IMR-90 (cell line): ENCODE measurements around the gene ZC3H4. TPM values are rescaled to one million over a fixed set of nuclear protein-coding genes. Genes with fewer than 3 reads are reported as not detected.
A peak's percentile ranks its signal among the peaks of the same experiment; 100 is the strongest.

Experiments used
- ATAC-seq: fragments of 200-7000 bp; cut with Tn5 transposase; 2 replicates; pipeline ENCODE4 v1.9.1; 2020; ENCODE audit warnings: low read depth, mild to moderate bottlenecking, moderate library complexity
- BruUV-seq: library from RNA; stranded (reverse); fragments of 400-500 nt; replicated peaks from 2 replicates; lab custom pipeline; 2021; lab: Mats Ljungman, UMichigan
- CTCF ChIA-PET: fragments of 300-600 bp; formaldehyde crosslinking; extraction: SDS; loops from one replicate; lab custom pipeline; 2021; ENCODE audit warnings: antibody characterized with exemption; lab: Yijun Ruan, JAX
- POLR2A ChIA-PET: fragments of 300-600 bp; sonication (Branson Sonifier 250); formaldehyde crosslinking; loops from one replicate; lab custom pipeline; 2022; ENCODE audit warnings: antibody characterized with exemption; ENCODE audit not compliant: unreplicated experiment; lab: Charles Lee
- DNase-seq: peaks from one replicate; pipeline ENCODE4 v3.0.0; 2013
- H2AFZ ChIP-seq: replicated peaks from 2 replicates; pipeline ENCODE3; 2013; ENCODE audit warnings: low read length, mild to moderate bottlenecking; ENCODE audit not compliant: poor library complexity
- H2AK5ac ChIP-seq: 2 replicates; pipeline ENCODE4 v1.6.1; 2013; ENCODE audit warnings: low read depth, low read length, inconsistent platforms
- H2AK9ac ChIP-seq: replicated peaks from 2 replicates; pipeline ENCODE3; 2013; ENCODE audit warnings: mild to moderate bottlenecking, low read depth, low read length, moderate library complexity; ENCODE audit not compliant: poor library complexity
- H2BK120ac ChIP-seq: 2 replicates; pipeline ENCODE4 v1.6.1; 2013; ENCODE audit warnings: low read depth, low read length, inconsistent platforms
- H2BK15ac ChIP-seq: 3 replicates; pipeline ENCODE4 v1.6.1; 2013; ENCODE audit warnings: low read depth, low read length, inconsistent platforms
- H2BK20ac ChIP-seq: 2 replicates; pipeline ENCODE4 v1.6.1; 2013; ENCODE audit warnings: low read depth, mild to moderate bottlenecking, inconsistent platforms, low read length, moderate library complexity
- H2BK5ac ChIP-seq: 2 replicates; pipeline ENCODE4 v1.6.1; 2013; ENCODE audit warnings: mild to moderate bottlenecking, low read depth, low read length, inconsistent platforms; ENCODE audit not compliant: poor library complexity, severe bottlenecking
- H3K14ac ChIP-seq: replicated peaks from 2 replicates; pipeline ENCODE4 v1.6.1; 2013; ENCODE audit warnings: low read depth, low read length, inconsistent platforms
- H3K18ac ChIP-seq: 2 replicates; pipeline ENCODE4 v1.6.1; 2013; ENCODE audit warnings: low read depth, low read length, control low read depth
- H3K23ac ChIP-seq: 2 replicates; pipeline ENCODE4 v1.6.1; 2013; ENCODE audit warnings: low read depth, low read length, inconsistent platforms
- H3K27ac ChIP-seq: 2 replicates; pipeline ENCODE4 v1.5.1; 2013; ENCODE audit warnings: mild to moderate bottlenecking, control low read depth, low read length; ENCODE audit not compliant: insufficient read depth
- H3K27me3 ChIP-seq: 2 replicates; pipeline ENCODE4 v1.6.1; 2013; ENCODE audit warnings: low read length; ENCODE audit not compliant: control insufficient read depth, insufficient read depth
- H3K36me3 ChIP-seq: 2 replicates; pipeline ENCODE4 v1.6.1; 2013; ENCODE audit warnings: low read length, mixed read lengths; ENCODE audit not compliant: control insufficient read depth, insufficient read depth
- H3K4ac ChIP-seq: 2 replicates; pipeline ENCODE4 v1.6.1; 2013; ENCODE audit warnings: low read depth, low read length, inconsistent platforms
- H3K4me1 ChIP-seq: 2 replicates; pipeline ENCODE4 v1.6.1; 2013; ENCODE audit warnings: low read length, mixed read lengths; ENCODE audit not compliant: control insufficient read depth, insufficient read depth
- H3K4me2 ChIP-seq: 2 replicates; pipeline ENCODE4 v1.6.1; 2013; ENCODE audit warnings: low read depth, mild to moderate bottlenecking, control low read depth, low read length, moderate library complexity
- H3K4me3 ChIP-seq: 2 replicates; pipeline ENCODE4 v1.5.1; 2013; ENCODE audit warnings: low read depth, mild to moderate bottlenecking, control low read depth, low read length, moderate library complexity; ENCODE audit not compliant: insufficient read depth
- H3K56ac ChIP-seq: 2 replicates; pipeline ENCODE4 v1.6.1; 2013; ENCODE audit warnings: low read length, inconsistent platforms; ENCODE audit not compliant: insufficient read depth; ENCODE audit errors: extremely low read depth
- H3K79me1 ChIP-seq, 2 experiments: 2 replicates each; pipeline ENCODE4 v1.6.1; 2013; ENCODE audit warnings: low read length in 2 of 2, inconsistent platforms in 1 of 2, low read depth in 1 of 2
- H3K9ac ChIP-seq: 2 replicates; pipeline ENCODE4 v1.6.1; 2013; ENCODE audit warnings: low read depth, low read length, control low read depth
- H3K9me1 ChIP-seq: 2 replicates; pipeline ENCODE4 v1.6.1; 2013; ENCODE audit warnings: low read length, inconsistent platforms; ENCODE audit not compliant: insufficient read depth
- H3K9me3 ChIP-seq: 2 replicates; pipeline ENCODE4 v1.6.1; 2013; ENCODE audit warnings: low read length; ENCODE audit not compliant: control insufficient read depth, insufficient read depth
- H4K20me1 ChIP-seq: 2 replicates; pipeline ENCODE4 v1.6.1; 2013; ENCODE audit warnings: low read length, inconsistent platforms; ENCODE audit not compliant: insufficient read depth
- H4K5ac ChIP-seq: 2 replicates; pipeline ENCODE4 v1.6.1; 2013; ENCODE audit warnings: mild to moderate bottlenecking, low read depth, low read length, control low read depth
- H4K8ac ChIP-seq, 2 experiments: 2 replicates each; pipeline ENCODE4 v1.6.1; 2013; ENCODE audit warnings: low read depth in 2 of 2, low read length in 2 of 2, control low read depth in 1 of 2, inconsistent platforms in 1 of 2
- H4K91ac ChIP-seq: 2 replicates; pipeline ENCODE4 v1.6.1; 2013; ENCODE audit warnings: low read depth, low read length, inconsistent platforms; ENCODE audit not compliant: insufficient read depth
- BHLHE40 ChIP-seq: fragments of 150-350 bp; IDR thresholded peaks from 2 replicates; pipeline ENCODE4 v1.6.1; 2016; ENCODE audit warnings: mild to moderate bottlenecking, low read depth, low read length
- CEBPB ChIP-seq: IDR thresholded peaks from 2 replicates; pipeline ENCODE4 v1.6.1; 2012; ENCODE audit warnings: low read depth, low read length, improper control_type of control experiment
- CHD1 ChIP-seq: IDR thresholded peaks from 2 replicates; pipeline ENCODE4 v1.6.1; 2012; ENCODE audit warnings: low read depth, low read length, improper control_type of control experiment
- CTCF ChIP-seq: conservative IDR thresholded peaks from 2 replicates; pipeline ENCODE4 v1.5.1; 2012; ENCODE audit warnings: mild to moderate bottlenecking, low read depth, low read length, improper control_type of control experiment
- ELK1 ChIP-seq: fragments of 150-350 bp; IDR thresholded peaks from 2 replicates; pipeline ENCODE4 v1.6.1; 2016; ENCODE audit warnings: low read depth, mild to moderate bottlenecking, low read length, moderate library complexity, borderline replicate concordance
- FOS ChIP-seq: fragments of 150-350 bp; IDR thresholded peaks from 2 replicates; pipeline ENCODE4 v1.6.1; 2016; ENCODE audit warnings: low read depth, low read length
- MAFK ChIP-seq: IDR thresholded peaks from 2 replicates; pipeline ENCODE4 v1.6.1; 2012; ENCODE audit warnings: low read depth, low read length, improper control_type of control experiment
- MAZ ChIP-seq: IDR thresholded peaks from 2 replicates; pipeline ENCODE4 v1.6.1; 2012; ENCODE audit warnings: low read depth, mild to moderate bottlenecking, low read length, improper control_type of control experiment, moderate library complexity, borderline replicate concordance
- MXI1 ChIP-seq: IDR thresholded peaks from 2 replicates; pipeline ENCODE4 v1.6.1; 2012; ENCODE audit warnings: low read depth, mild to moderate bottlenecking, low read length, moderate library complexity, borderline replicate concordance
- NFE2L2 ChIP-seq: fragments of 150-350 bp; IDR thresholded peaks from 2 replicates; pipeline ENCODE4 v1.6.1; 2016; ENCODE audit warnings: low read depth, mild to moderate bottlenecking, low read length
- POLR2A ChIP-seq: IDR thresholded peaks from 2 replicates; pipeline ENCODE4 v1.6.1; 2012; ENCODE audit warnings: mild to moderate bottlenecking, low read depth, low read length
- RAD21 ChIP-seq: IDR thresholded peaks from 2 replicates; pipeline ENCODE4 v1.6.1; 2012; ENCODE audit warnings: low read length, improper control_type of control experiment
- RCOR1 ChIP-seq: IDR thresholded peaks from 2 replicates; pipeline ENCODE4 v1.6.1; 2012; ENCODE audit warnings: mild to moderate bottlenecking, low read length, improper control_type of control experiment; ENCODE audit not compliant: insufficient replicate concordance
- RFX5 ChIP-seq: IDR thresholded peaks from 2 replicates; pipeline ENCODE4 v1.8.0; 2012; ENCODE audit warnings: low read depth, mild to moderate bottlenecking, low read length, moderate library complexity
- SMC3 ChIP-seq: fragments of 150-350 bp; IDR thresholded peaks from 2 replicates; pipeline ENCODE4 v1.6.1; 2016; ENCODE audit warnings: low read depth, mild to moderate bottlenecking, antibody characterized with exemption, low read length, moderate library complexity
- USF2 ChIP-seq: fragments of 150-350 bp; IDR thresholded peaks from 2 replicates; pipeline ENCODE4 v1.6.1; 2017; ENCODE audit warnings: mild to moderate bottlenecking, antibody characterized with exemption, low read length, low read depth
- WGBS, 2 experiments: methylation state at CpG; one replicate each; pipeline versions ENCODE4 v1.1.5 to v1.1.7; 2013; ENCODE audit warnings: missing lambda C conversion rate in 2 of 2; ENCODE audit not compliant: insufficient read length in 1 of 2; ENCODE audit errors: extremely low coverage in 2 of 2; 5-methylcytosine and 5-hydroxymethylcytosine counted together
- dilution Hi-C: fragments of 300-500 bp; cut with HindIII; formaldehyde crosslinking; loops from one replicate; pipeline ENCODE4 v1.14.3; 2018; ENCODE audit warnings: low sequenced_read_pairs; ENCODE audit not compliant: unreplicated experiment
- in situ Hi-C: fragments of 300-500 bp; cut with MboI; formaldehyde crosslinking; loops from 3 replicates; pipeline ENCODE4 v1.14.3; 2019; ENCODE audit warnings: low sequenced_read_pairs, inconsistent platforms, mixed read lengths
- intact Hi-C: fragments of 100-400 bp; cut with micrococcal nuclease; formaldehyde crosslinking; loops from 2 replicates; pipeline ENCODE4 v1.10.0; 2022
- polyA plus RNA-seq, 3 experiments: library from polyadenylated mRNA; depleted of rRNA; stranded (reverse); fragments of >200 nt; gene quantifications; 2 replicates each; pipeline ENCODE4 v1.2.3, GENCODE V29; 2012; ENCODE audit warnings: low replicate concordance in 1 of 3
- total RNA-seq: library from RNA; depleted of rRNA; stranded (reverse); fragments of >200 nt; gene quantifications from 2 replicates; pipeline ENCODE4 v1.2.3, GENCODE V29; 2012

Gene ZC3H4
- total and polyA plus RNA-seq, 2 of the 4 experiments (the other 2 are of a cell fraction), result 3.9 to 8.9 TPM

- no TSS peak for BruUV-seq
- peak overlapping the region; percentile 46 for H2AFZ ChIP-seq
- TF ChIP-seq RAD21, result no peak
- TF ChIP-seq POLR2A, result no peak
- TF ChIP-seq MAFK, result no peak
- TF ChIP-seq NFE2L2, result no peak
- no peak for TF ChIP-seq BHLHE40
- no peak for TF ChIP-seq CHD1
- TF ChIP-seq FOS, result no peak
- TF ChIP-seq CTCF, result no peak
- no peak for TF ChIP-seq ELK1
- TF ChIP-seq MXI1, result no peak
- no peak for TF ChIP-seq SMC3
- TF ChIP-seq USF2, result no peak
- TF ChIP-seq CEBPB, result no peak
- TF ChIP-seq RCOR1, result no peak
- no peak for TF ChIP-seq RFX5
- no peak for TF ChIP-seq MAZ
- ChIA-PET POLR2A (no interaction called here), CTCF (no interaction called here)
- H3K4me3 ChIP-seq, result peak overlapping the region; percentile 77
- no CpG with 5 or more reads among the region's 35 CpGs for WGBS, 2 experiments
- H2BK5ac ChIP-seq, result peak overlapping the region; percentile 98
- in situ Hi-C loops, result no loop called here
- peak overlapping the region; percentile 100 for H3K9ac ChIP-seq
- peak overlapping the region; percentile 88 to 96 for H4K8ac ChIP-seq
- peak overlapping the region; percentile 99 for H3K23ac ChIP-seq
- dilution Hi-C loops, result no loop called here
- peak overlapping the region; percentile 100 for H2AK9ac ChIP-seq
- H2BK120ac ChIP-seq, result peak overlapping the region; percentile 69
- H3K4ac ChIP-seq, result peak overlapping the region; percentile 97
- peak overlapping the region; percentile 93 for H4K5ac ChIP-seq
- H3K27ac ChIP-seq, result peak overlapping the region; percentile 96
- H2AK5ac ChIP-seq, result peak overlapping the region; percentile 97
- H3K4me2 ChIP-seq, result peak overlapping the region; percentile 97
- peak overlapping the region; percentile 100 for H3K14ac ChIP-seq
- no peak overlapping the region for H2BK20ac ChIP-seq
- peak overlapping the region; percentile 89 for H4K91ac ChIP-seq
- H3K56ac ChIP-seq, result peak overlapping the region; percentile 99
- H3K27me3 ChIP-seq, result no peaks in the 10 kb centered on the region
- H3K36me3 ChIP-seq, result peaks cover 2% of the 10 kb centered on the region
- H4K20me1 ChIP-seq, result peaks cover 24% of the 10 kb centered on the region
- ATAC-seq, result no peak
- H3K18ac ChIP-seq, result peak overlapping the region; percentile 93
- intact Hi-C loops, result loop anchor here (5.0 kb wide), 2 partner anchors 34 to 74 kb away; no protein-coding TSS in a partner anchor
- no peak overlapping the region for H2BK15ac ChIP-seq
- H3K9me3 ChIP-seq, result no peaks in the 10 kb centered on the region
- H3K9me1 ChIP-seq, result peaks cover 7% of the 10 kb centered on the region
- peaks cover 20 to 59% of the 10 kb centered on the region in 2 experiments for H3K79me1 ChIP-seq
- H3K4me1 ChIP-seq, result peaks cover 23% of the 10 kb centered on the region
- no peak for DNase-seq
These were observed 2.5 kb downstream of the ZC3H4 start for GRCh38 chr19:47111006-47111621.
